NCI-H1092 (cell line): ENCODE measurements around the gene EXOSC2.
A peak's percentile ranks its signal among the peaks of the same experiment; 100 is the strongest.

Source experiments
- DNase-seq: peaks from one replicate; lab custom pipeline; 2025; lab: John Stamatoyannopoulos, UW

EXOSC2 gene

GRCh38 chr9:130693426-130694191 lies at the start of gene EXOSC2:
TSS of gene EXOSC2 (plus strand) at chr9:130693780. CDS start at chr9:130693792, 12 bp downstream.
- peak; percentile 98 for DNase-seq

GRCh38 chr9:130651221-130651620 lies 42.4 kb upstream of the EXOSC2 start:
- DNase-seq, result no peak

GRCh38 chr9:130651752-130652151 lies 41.8 kb upstream of the EXOSC2 start:
- no peak for DNase-seq

GRCh38 chr9:130654879-130655278 lies 38.7 kb upstream of the EXOSC2 start:
- DNase-seq, result no peak

GRCh38 chr9:130658893-130659698 lies 34.5 kb upstream of the EXOSC2 start:
- DNase-seq, result no peak

GRCh38 chr9:130659699-130660248 lies 33.8 kb upstream of the EXOSC2 start:
- DNase-seq, result no peak

- no peak for DNase-seq
These were observed 33.3 kb upstream of the EXOSC2 start for GRCh38 chr9:130660326-130660682.

- no peak for DNase-seq
These were observed 32.7 kb upstream of the EXOSC2 start for GRCh38 chr9:130660683-130661450.

- DNase-seq, result no peak
These were observed 32.0 kb upstream of the EXOSC2 start for GRCh38 chr9:130661451-130662098.

- no peak for DNase-seq
These were observed 31.2 kb upstream of the EXOSC2 start for GRCh38 chr9:130662099-130662969.

GRCh38 chr9:130662970-130663257 lies 30.7 kb upstream of the EXOSC2 start:
- DNase-seq, result no peak

- no peak for DNase-seq
These were observed 30.2 kb upstream of the EXOSC2 start for GRCh38 chr9:130663258-130663976.

GRCh38 chr9:130663977-130664250 lies 29.7 kb upstream of the EXOSC2 start:
- DNase-seq, result no peak

- DNase-seq, result no peak
These were observed 29.1 kb upstream of the EXOSC2 start, which contains the start of gene PRDM12 for GRCh38 chr9:130664251-130665028. TSS of gene PRDM12 (plus strand) at chr9:130664594. CDS start at chr9:130664654, 60 bp downstream.

GRCh38 chr9:130665029-130665430 lies 28.6 kb upstream of the EXOSC2 start:
- DNase-seq, result no peak

GRCh38 chr9:130665431-130666392 lies 27.9 kb upstream of the EXOSC2 start:
- DNase-seq, result no peak

GRCh38 chr9:130666393-130667119 lies 27.0 kb upstream of the EXOSC2 start:
- no peak for DNase-seq

- no peak for DNase-seq
These were observed 26.5 kb upstream of the EXOSC2 start for GRCh38 chr9:130667120-130667435.
